Hepatocyte (in vitro differentiated cells): Measurements from ENCODE around the gene CHAMP1. TPM values are rescaled to one million over a fixed set of nuclear protein-coding genes. Genes with fewer than 3 reads are reported as not detected.
"Not testable (repeated sequence)": the region's sequence is repeated elsewhere in the genome, so short reads cannot be mapped to it uniquely, and the experiment has no call there.

ENCODE experiments used
- DNase-seq: peaks from one replicate; pipeline ENCODE4 v3.0.0-alpha.2; 2016; ENCODE audit warnings: low spot score
- H2AFZ ChIP-seq: fragments of 200-600 bp; sonication (generic); 2 replicates; pipeline ENCODE4 v1.6.0; 2016; ENCODE audit warnings: antibody characterized with exemption, mild to moderate bottlenecking
- H3K27ac ChIP-seq: fragments of 200-600 bp; sonication (generic); 2 replicates; pipeline ENCODE4 v1.5.1; 2016; ENCODE audit warnings: mild to moderate bottlenecking
- H3K27me3 ChIP-seq: fragments of 200-600 bp; sonication (generic); 2 replicates; pipeline ENCODE4 v1.6.1; 2016
- H3K36me3 ChIP-seq: fragments of 200-600 bp; sonication (generic); replicated peaks from 2 replicates; pipeline ENCODE4 v1.5.1; 2016; ENCODE audit warnings: low read depth; ENCODE audit not compliant: insufficient read depth
- H3K4me1 ChIP-seq: fragments of 200-600 bp; sonication (generic); 2 replicates; pipeline ENCODE4 v1.5.1; 2016; ENCODE audit warnings: mild to moderate bottlenecking, moderate library complexity; ENCODE audit not compliant: insufficient read depth
- H3K4me2 ChIP-seq: fragments of 200-600 bp; sonication (generic); 2 replicates; pipeline ENCODE4 v1.6.0; 2016
- H3K4me3 ChIP-seq: fragments of 200-600 bp; sonication (generic); 2 replicates; pipeline ENCODE4 v1.5.1; 2016; ENCODE audit warnings: mild to moderate bottlenecking
- H3K79me2 ChIP-seq: fragments of 200-600 bp; sonication (generic); 2 replicates; pipeline ENCODE4 v1.6.0; 2017; ENCODE audit warnings: mild to moderate bottlenecking
- H3K9me2 ChIP-seq: fragments of 200-600 bp; sonication (generic); replicated peaks from 2 replicates; pipeline ENCODE4 v1.6.0; 2017; ENCODE audit warnings: mild to moderate bottlenecking; ENCODE audit not compliant: insufficient read depth
- H3K9me3 ChIP-seq: fragments of 200-600 bp; sonication (generic); 2 replicates; pipeline ENCODE4 v1.5.1; 2016; ENCODE audit warnings: low read depth, mild to moderate bottlenecking
- H4K20me1 ChIP-seq: fragments of 200-600 bp; sonication (generic); 2 replicates; pipeline ENCODE4 v1.6.0; 2016; ENCODE audit warnings: mild to moderate bottlenecking; ENCODE audit not compliant: insufficient read depth, poor library complexity, severe bottlenecking
- CTCF ChIP-seq: fragments of 200-600 bp; sonication (generic); IDR thresholded peaks from 2 replicates; pipeline ENCODE4 v1.5.1; 2016; ENCODE audit warnings: antibody characterized with exemption, mild to moderate bottlenecking; ENCODE audit not compliant: poor library complexity
- EZH2 ChIP-seq: fragments of 200-600 bp; sonication (generic); IDR thresholded peaks from 2 replicates; pipeline ENCODE4 v1.6.1; 2016; ENCODE audit warnings: antibody characterized with exemption, mild to moderate bottlenecking, borderline replicate concordance
- EZH2phosphoT487 ChIP-seq: fragments of 200-600 bp; sonication (generic); IDR thresholded peaks from one replicate; pipeline ENCODE4 v1.6.1; 2018; ENCODE audit warnings: antibody characterized with exemption, mild to moderate bottlenecking, low read depth, moderate library complexity; ENCODE audit not compliant: unreplicated experiment, severe bottlenecking
- WGBS: methylation state at CpG from one replicate; pipeline ENCODE4 v1.1.6; 2016; ENCODE audit warnings: low lambda C conversion rate; ENCODE audit errors: missing lambda C conversion rate; 5-methylcytosine and 5-hydroxymethylcytosine counted together
- polyA plus RNA-seq: library from polyadenylated mRNA; unstranded; fragments of >200 nt; fragmentation: Nextera tagmentation; extraction: Ambion mirVana; gene quantifications from 2 replicates; pipeline ENCODE4 v1.2.1, GENCODE V29; 2016
- total RNA-seq: library from RNA; depleted of rRNA; stranded (reverse); fragments of >200 nt; gene quantifications from 2 replicates; pipeline ENCODE4 v1.2.3, GENCODE V29; 2014

CHAMP1 gene
- total and polyA plus RNA-seq, 2 experiments from 2014 or later: 6.6 to 12.8 TPM

GRCh38 chr13:114334305-114335053, 20.2 kb downstream of the CHAMP1 start:
- no peaks in the 10 kb centered on the region for H3K4me1 ChIP-seq

GRCh38 chr13:114336457-114336856, 22.2 kb downstream of the CHAMP1 start:
- not testable (repeated sequence) for H2AFZ ChIP-seq, H3K9me2 ChIP-seq, H3K79me2 ChIP-seq, H3K4me1 ChIP-seq, DNase-seq, H3K36me3 ChIP-seq, H3K4me3 ChIP-seq, H3K9me3 ChIP-seq, H3K27me3 ChIP-seq, H3K27ac ChIP-seq, H3K4me2 ChIP-seq, H4K20me1 ChIP-seq
- 88% methylated on average over 1 of the region's 1 CpG for WGBS

More at GRCh38 chr13:114334305-114335053, 20.2 kb downstream of the CHAMP1 start:
- Histone ChIP-seq H3K36me3 (no peaks in the 10 kb centered on the region), H3K4me2 (no peak overlapping the region), H3K27me3 (no peaks in the 10 kb centered on the region), H3K9me2 (no peaks in the 10 kb centered on the region), H3K79me2 (no peaks in the 10 kb centered on the region), H4K20me1 (no peaks in the 10 kb centered on the region), H2AFZ (no peak overlapping the region), H3K4me3 (no peak overlapping the region), H3K9me3 (no peaks in the 10 kb centered on the region), H3K27ac (no peak overlapping the region)
- 75% methylated on average over 5 of the region's 5 CpGs for WGBS
- DNase-seq: no peak
- TF ChIP-seq EZH2 (no peak), EZH2phosphoT487 (no peak), CTCF (no peak)

- Histone ChIP-seq H3K27ac (no peak overlapping the region), H3K4me2 (no peak overlapping the region), H3K79me2 (no peaks in the 10 kb centered on the region), H3K4me1 (peaks cover 6% of the 10 kb centered on the region), H3K4me3 (no peak overlapping the region), H3K9me2 (no peaks in the 10 kb centered on the region), H3K27me3 (no peaks in the 10 kb centered on the region), H3K36me3 (no peaks in the 10 kb centered on the region), H4K20me1 (no peaks in the 10 kb centered on the region), H2AFZ (no peak overlapping the region), H3K9me3 (no peaks in the 10 kb centered on the region)
- DNase-seq: no peak
- 90% methylated on average over 5 of the region's 5 CpGs for WGBS
- TF ChIP-seq CTCF (no peak), EZH2 (no peak), EZH2phosphoT487 (no peak)
Observed at GRCh38 chr13:114338959-114339358, 24.7 kb downstream of the CHAMP1 start.

- H3K36me3 ChIP-seq: no peaks in the 10 kb centered on the region
- no peaks in the 10 kb centered on the region for H3K9me3 ChIP-seq
- no peaks in the 10 kb centered on the region for H4K20me1 ChIP-seq
- H3K79me2 ChIP-seq: no peaks in the 10 kb centered on the region
- no peaks in the 10 kb centered on the region for H3K9me2 ChIP-seq
- no peaks in the 10 kb centered on the region for H3K27me3 ChIP-seq
- WGBS: 87% methylated on average over 10 of the region's 10 CpGs
- no peak overlapping the region for H3K4me2 ChIP-seq
- no peak for DNase-seq
- H3K4me1 ChIP-seq: peaks cover 10% of the 10 kb centered on the region
- H2AFZ ChIP-seq: no peak overlapping the region
- H3K27ac ChIP-seq: no peak overlapping the region
- TF ChIP-seq EZH2phosphoT487: no peak
- TF ChIP-seq CTCF: peak; percentile 55
- TF ChIP-seq EZH2: no peak
- no peak overlapping the region for H3K4me3 ChIP-seq
Observed at GRCh38 chr13:114339857-114340534, 25.7 kb downstream of the CHAMP1 start.
